ENCODE measurements around the gene MSI2.

- TF ChIP-seq EZH2phosphoT487 (conservative IDR thresholded peaks at IDR 0.05; ENCODE audit: low read length) = no peak
- TF ChIP-seq CTCF (IDR thresholded peaks at IDR 0.05; ENCODE audit: insufficient read depth, low read length, poor library complexity, severe bottlenecking) = no peak
Measured at GRCh38 chr17:57424273-57424672, 167.9 kb downstream of the MSI2 start.

Measured in SU-DHL-6 (cell line).